ENCODE results near the gene RREB1.

DNA sequence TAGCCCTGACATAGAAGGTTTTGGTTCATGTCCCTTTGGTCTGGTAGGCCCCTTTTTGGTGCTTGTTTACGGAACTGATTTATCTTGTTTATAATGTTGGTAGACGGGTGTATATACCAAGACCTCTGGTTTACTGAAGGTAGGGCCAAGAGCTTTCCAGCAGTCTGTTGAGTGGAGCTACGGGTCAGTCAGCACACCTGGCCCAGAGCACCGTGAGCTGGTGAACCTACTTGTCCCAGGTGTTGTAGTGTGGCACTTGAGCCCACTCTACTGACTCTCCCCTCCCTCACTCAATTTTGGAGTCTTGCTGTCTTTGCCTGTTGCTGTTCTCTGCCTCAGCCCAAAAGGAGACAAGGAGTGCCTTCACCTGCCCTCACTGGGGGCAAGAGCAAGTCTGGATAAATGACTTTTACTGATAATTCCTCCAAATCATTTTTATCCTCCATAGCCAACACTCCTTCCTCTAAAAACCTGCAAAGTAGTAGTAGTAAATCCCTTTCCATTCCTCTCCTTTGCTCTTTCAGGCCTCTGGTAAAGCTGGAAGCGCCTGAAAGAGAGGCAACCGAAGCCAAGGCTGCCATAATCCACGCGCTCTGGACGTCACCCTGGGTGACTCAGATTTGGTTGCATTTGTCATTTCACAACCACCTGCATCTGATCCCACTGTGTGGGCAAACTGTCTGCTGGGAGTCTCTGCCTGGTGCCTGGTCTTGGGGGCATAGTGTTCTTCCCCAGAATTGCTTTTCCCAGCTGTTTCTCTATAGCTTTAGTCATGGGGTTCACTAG, 22.2 kb downstream of the RREB1 start:
- TF ChIP-seq, protein P1, sequence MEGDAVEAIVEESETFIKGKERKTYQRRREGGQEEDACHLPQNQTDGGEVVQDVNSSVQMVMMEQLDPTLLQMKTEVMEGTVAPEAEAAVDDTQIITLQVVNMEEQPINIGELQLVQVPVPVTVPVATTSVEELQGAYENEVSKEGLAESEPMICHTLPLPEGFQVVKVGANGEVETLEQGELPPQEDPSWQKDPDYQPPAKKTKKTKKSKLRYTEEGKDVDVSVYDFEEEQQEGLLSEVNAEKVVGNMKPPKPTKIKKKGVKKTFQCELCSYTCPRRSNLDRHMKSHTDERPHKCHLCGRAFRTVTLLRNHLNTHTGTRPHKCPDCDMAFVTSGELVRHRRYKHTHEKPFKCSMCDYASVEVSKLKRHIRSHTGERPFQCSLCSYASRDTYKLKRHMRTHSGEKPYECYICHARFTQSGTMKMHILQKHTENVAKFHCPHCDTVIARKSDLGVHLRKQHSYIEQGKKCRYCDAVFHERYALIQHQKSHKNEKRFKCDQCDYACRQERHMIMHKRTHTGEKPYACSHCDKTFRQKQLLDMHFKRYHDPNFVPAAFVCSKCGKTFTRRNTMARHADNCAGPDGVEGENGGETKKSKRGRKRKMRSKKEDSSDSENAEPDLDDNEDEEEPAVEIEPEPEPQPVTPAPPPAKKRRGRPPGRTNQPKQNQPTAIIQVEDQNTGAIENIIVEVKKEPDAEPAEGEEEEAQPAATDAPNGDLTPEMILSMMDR (conservative IDR thresholded peaks at IDR 0.05; ENCODE audit: low read depth in 2 of 2), result no peak
- TF ChIP-seq POLR2AphosphoS5 (IDR thresholded peaks at IDR 0.05; ENCODE audit: low read depth) (no peak), CREB1 (CRISPR knock-in tag; IDR thresholded peaks at IDR 0.05; ENCODE audit: low read depth) (no peak), EZH2phosphoT487 (IDR thresholded peaks at IDR 0.05; ENCODE audit: unreplicated experiment) (no peak), EZH2 (IDR thresholded peaks at IDR 0.05; ENCODE audit: low read depth, unreplicated experiment) (no peak), ZNF331 (CRISPR knock-in tag; IDR thresholded peaks at IDR 0.05; ENCODE audit: low read depth) (no peak)
- TF ChIP-seq, protein P2, sequence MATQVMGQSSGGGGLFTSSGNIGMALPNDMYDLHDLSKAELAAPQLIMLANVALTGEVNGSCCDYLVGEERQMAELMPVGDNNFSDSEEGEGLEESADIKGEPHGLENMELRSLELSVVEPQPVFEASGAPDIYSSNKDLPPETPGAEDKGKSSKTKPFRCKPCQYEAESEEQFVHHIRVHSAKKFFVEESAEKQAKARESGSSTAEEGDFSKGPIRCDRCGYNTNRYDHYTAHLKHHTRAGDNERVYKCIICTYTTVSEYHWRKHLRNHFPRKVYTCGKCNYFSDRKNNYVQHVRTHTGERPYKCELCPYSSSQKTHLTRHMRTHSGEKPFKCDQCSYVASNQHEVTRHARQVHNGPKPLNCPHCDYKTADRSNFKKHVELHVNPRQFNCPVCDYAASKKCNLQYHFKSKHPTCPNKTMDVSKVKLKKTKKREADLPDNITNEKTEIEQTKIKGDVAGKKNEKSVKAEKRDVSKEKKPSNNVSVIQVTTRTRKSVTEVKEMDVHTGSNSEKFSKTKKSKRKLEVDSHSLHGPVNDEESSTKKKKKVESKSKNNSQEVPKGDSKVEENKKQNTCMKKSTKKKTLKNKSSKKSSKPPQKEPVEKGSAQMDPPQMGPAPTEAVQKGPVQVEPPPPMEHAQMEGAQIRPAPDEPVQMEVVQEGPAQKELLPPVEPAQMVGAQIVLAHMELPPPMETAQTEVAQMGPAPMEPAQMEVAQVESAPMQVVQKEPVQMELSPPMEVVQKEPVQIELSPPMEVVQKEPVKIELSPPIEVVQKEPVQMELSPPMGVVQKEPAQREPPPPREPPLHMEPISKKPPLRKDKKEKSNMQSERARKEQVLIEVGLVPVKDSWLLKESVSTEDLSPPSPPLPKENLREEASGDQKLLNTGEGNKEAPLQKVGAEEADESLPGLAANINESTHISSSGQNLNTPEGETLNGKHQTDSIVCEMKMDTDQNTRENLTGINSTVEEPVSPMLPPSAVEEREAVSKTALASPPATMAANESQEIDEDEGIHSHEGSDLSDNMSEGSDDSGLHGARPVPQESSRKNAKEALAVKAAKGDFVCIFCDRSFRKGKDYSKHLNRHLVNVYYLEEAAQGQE (IDR thresholded peaks at IDR 0.05; ENCODE audit: unreplicated experiment), result no peak

All from GM23338 (cell line).